Islet precursor cell (in vitro differentiated cells): Measurements from ENCODE around the gene TMEM256.

Experiments used
- DNase-seq: peaks from one replicate; pipeline ENCODE4 v3.0.0-alpha.2; 2018

TMEM256 gene

GRCh38 chr17:7407082-7407481 lies 3.2 kb upstream of the TMEM256 start:
- DNase-seq = no peak

GRCh38 chr17:7406235-7406825 lies 2.4 kb upstream of the TMEM256 start:
- DNase-seq = no peak

GRCh38 chr17:7405350-7406234 lies 1.7 kb upstream of the TMEM256 start:
- no peak for DNase-seq

- peak; percentile 81 for DNase-seq
Observed at GRCh38 chr17:7404737-7405349, 946 bp upstream of the TMEM256 start.

- no peak for DNase-seq
Observed at GRCh38 chr17:7403727-7403976, 245 bp downstream of the TMEM256 start.

GRCh38 chr17:7403043-7403726 lies 712 bp downstream of the TMEM256 start:
- no peak for DNase-seq

GRCh38 chr17:7398612-7399011 lies 5.3 kb downstream of the TMEM256 start:
- no peak for DNase-seq

GRCh38 chr17:7396147-7396546 lies 7.8 kb downstream of the TMEM256 start:
- peak; percentile 53 for DNase-seq

- DNase-seq = peak; percentile 97
Observed at GRCh38 chr17:7394452-7395191, 9.3 kb downstream of the TMEM256 start, which contains the start of gene PLSCR3. TSS of gene PLSCR3 (minus strand) at chr17:7394525. CDS start at chr17:7394110, 415 bp downstream.

- DNase-seq = peak; percentile 68
Observed at GRCh38 chr17:7393613-7394451, 10.1 kb downstream of the TMEM256 start.

GRCh38 chr17:7392696-7393612 lies 10.9 kb downstream of the TMEM256 start:
- peak; percentile 78 for DNase-seq

- no peak for DNase-seq
Observed at GRCh38 chr17:7391307-7391706, 12.6 kb downstream of the TMEM256 start.

GRCh38 chr17:7389924-7390910 lies 13.7 kb downstream of the TMEM256 start:
- DNase-seq = no peak

GRCh38 chr17:7388856-7389255 lies 15.0 kb downstream of the TMEM256 start:
- DNase-seq = no peak

GRCh38 chr17:7384489-7385081 lies 19.3 kb downstream of the TMEM256 start:
- no peak for DNase-seq

GRCh38 chr17:7383742-7384488 lies 20.0 kb downstream of the TMEM256 start:
- peak; percentile 86 for DNase-seq

- DNase-seq = no peak
Observed at GRCh38 chr17:7383371-7383741, 20.5 kb downstream of the TMEM256 start.

GRCh38 chr17:7382901-7383300 lies 21.0 kb downstream of the TMEM256 start:
- DNase-seq = no peak
